KMS-11 (cell line): Measurements from ENCODE around the gene BTN1A1.

Experiments used
- H2AFZ ChIP-seq: fragments of 200-600 bp; sonication (generic); 2 replicates; pipeline ENCODE4 v1.6.1; 2016; ENCODE audit warnings: antibody characterized with exemption, mixed run types, low read depth
- H3K27ac ChIP-seq: fragments of 200-600 bp; sonication (generic); 2 replicates; pipeline ENCODE4 v1.6.1; 2016; ENCODE audit warnings: mild to moderate bottlenecking, mixed run types
- H3K27me3 ChIP-seq: fragments of 200-600 bp; sonication (generic); 2 replicates; pipeline ENCODE4 v1.6.1; 2017; ENCODE audit warnings: mild to moderate bottlenecking, low read depth, mixed run types, moderate library complexity; ENCODE audit not compliant: insufficient read depth
- H3K36me3 ChIP-seq: fragments of 200-600 bp; sonication (generic); 2 replicates; pipeline ENCODE4 v1.6.1; 2017; ENCODE audit warnings: mild to moderate bottlenecking, mixed run types; ENCODE audit not compliant: insufficient read depth
- H3K4me1 ChIP-seq: fragments of 200-600 bp; sonication (generic); 2 replicates; pipeline ENCODE4 v1.6.1; 2016; ENCODE audit warnings: mild to moderate bottlenecking, low read depth, mixed run types; ENCODE audit not compliant: poor library complexity, severe bottlenecking
- H3K4me2 ChIP-seq: fragments of 200-600 bp; sonication (generic); 2 replicates; pipeline ENCODE4 v1.7.0; 2016; ENCODE audit warnings: mild to moderate bottlenecking, mixed run types
- H3K4me3 ChIP-seq: fragments of 200-600 bp; sonication (generic); IDR thresholded peaks from 2 replicates; pipeline ENCODE4 v1.6.1; 2017; ENCODE audit warnings: low read depth, low read length, mixed read lengths; ENCODE audit not compliant: insufficient read depth
- H3K79me2 ChIP-seq: fragments of 200-600 bp; sonication (generic); 2 replicates; pipeline ENCODE4 v1.6.1; 2016; ENCODE audit warnings: low read depth, mixed run types; ENCODE audit not compliant: insufficient read depth
- H3K9ac ChIP-seq: fragments of 200-600 bp; sonication (generic); 2 replicates; pipeline ENCODE4 v1.6.1; 2016; ENCODE audit warnings: mild to moderate bottlenecking, mixed run types
- H4K20me1 ChIP-seq: fragments of 200-600 bp; sonication (generic); 2 replicates; pipeline ENCODE4 v1.6.1; 2016; ENCODE audit warnings: mild to moderate bottlenecking, mixed run types; ENCODE audit not compliant: insufficient read depth
- TF ChIP-seq, protein P1 (sequence below): fragments of 200-600 bp; sonication (generic); conservative IDR thresholded peaks from 2 replicates; pipeline ENCODE4 v1.6.1; 2017; ENCODE audit warnings: low read depth, mild to moderate bottlenecking, antibody characterized with exemption, low read length, moderate library complexity, mixed read lengths

The BTN1A1 gene

DNA sequence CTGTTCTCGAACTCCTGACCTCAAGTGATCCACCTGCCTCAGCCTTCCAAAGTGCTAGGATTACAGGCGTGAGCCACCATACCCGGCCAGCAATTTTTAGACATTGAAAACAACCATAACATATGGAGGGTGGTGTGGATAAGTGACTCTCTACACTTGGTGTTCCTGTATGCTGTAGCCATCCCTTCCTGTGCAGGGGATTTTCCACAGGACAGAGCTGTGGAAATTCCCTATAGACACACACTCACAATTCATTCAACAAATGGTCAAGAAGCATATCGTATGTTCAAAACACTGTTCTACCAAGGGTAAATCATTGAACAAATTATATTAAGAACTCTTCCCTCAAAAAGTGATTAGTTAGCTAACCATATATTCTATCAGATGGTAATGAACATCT is 36.1 kb upstream of the BTN1A1 start:
- no peak overlapping the region for H3K4me2 ChIP-seq
- TF ChIP-seq, protein P1, sequence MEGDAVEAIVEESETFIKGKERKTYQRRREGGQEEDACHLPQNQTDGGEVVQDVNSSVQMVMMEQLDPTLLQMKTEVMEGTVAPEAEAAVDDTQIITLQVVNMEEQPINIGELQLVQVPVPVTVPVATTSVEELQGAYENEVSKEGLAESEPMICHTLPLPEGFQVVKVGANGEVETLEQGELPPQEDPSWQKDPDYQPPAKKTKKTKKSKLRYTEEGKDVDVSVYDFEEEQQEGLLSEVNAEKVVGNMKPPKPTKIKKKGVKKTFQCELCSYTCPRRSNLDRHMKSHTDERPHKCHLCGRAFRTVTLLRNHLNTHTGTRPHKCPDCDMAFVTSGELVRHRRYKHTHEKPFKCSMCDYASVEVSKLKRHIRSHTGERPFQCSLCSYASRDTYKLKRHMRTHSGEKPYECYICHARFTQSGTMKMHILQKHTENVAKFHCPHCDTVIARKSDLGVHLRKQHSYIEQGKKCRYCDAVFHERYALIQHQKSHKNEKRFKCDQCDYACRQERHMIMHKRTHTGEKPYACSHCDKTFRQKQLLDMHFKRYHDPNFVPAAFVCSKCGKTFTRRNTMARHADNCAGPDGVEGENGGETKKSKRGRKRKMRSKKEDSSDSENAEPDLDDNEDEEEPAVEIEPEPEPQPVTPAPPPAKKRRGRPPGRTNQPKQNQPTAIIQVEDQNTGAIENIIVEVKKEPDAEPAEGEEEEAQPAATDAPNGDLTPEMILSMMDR, result no peak
- no peak overlapping the region for H3K9ac ChIP-seq
- no peak overlapping the region for H3K27ac ChIP-seq
- no peaks in the 10 kb centered on the region for H3K27me3 ChIP-seq
- H4K20me1 ChIP-seq, result no peaks in the 10 kb centered on the region
- H3K4me3 ChIP-seq, result no peak overlapping the region
- peaks cover 3% of the 10 kb centered on the region; the same call in 1 of the 2 replicates for H3K36me3 ChIP-seq
- peaks cover 15% of the 10 kb centered on the region for H3K4me1 ChIP-seq
- H2AFZ ChIP-seq, result no peak overlapping the region
- H3K79me2 ChIP-seq, result peaks cover 6% of the 10 kb centered on the region; the same call in 1 of the 2 replicates

DNA sequence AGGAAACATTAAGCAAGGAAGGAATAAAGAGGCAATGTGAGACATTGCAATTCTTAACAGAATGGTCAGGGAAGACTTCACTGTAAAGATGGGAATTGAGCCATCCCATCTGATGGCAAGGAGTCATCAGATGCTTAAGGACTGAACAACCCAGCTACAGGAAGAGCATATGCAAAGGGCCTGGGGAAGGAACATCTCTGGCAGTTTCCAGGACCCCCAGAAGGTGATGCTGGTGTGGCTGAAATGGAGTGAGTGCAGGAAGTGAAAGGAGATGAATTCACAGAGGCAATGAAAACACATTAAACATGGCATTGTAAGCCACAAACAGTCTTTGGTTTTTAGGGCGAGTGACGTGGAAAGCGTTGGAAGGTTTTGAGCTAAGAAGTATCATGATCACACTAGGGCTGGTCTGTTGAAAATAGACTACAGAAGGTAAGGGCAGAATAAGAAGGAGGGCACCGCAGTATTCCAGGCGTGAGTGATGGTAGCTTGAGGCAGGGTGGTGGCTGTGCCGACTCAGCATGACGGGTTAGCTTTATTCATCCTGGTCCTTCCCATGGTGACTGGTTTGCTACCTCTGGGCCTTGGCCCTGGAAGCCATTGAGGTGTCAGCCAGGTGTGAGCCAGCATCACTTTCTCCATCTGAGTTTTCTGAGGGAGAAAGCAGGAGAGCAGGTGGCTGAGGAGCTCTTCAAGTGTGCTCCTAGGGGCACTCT is 35.5 kb upstream of the BTN1A1 start:
- Histone ChIP-seq H3K27ac (no peak overlapping the region), H3K4me3 (no peak overlapping the region), H3K4me1 (peaks cover 12% of the 10 kb centered on the region), H3K9ac (no peak overlapping the region), H3K4me2 (no peak overlapping the region), H3K27me3 (no peaks in the 10 kb centered on the region), H4K20me1 (no peaks in the 10 kb centered on the region), H3K36me3 (peaks cover 3% of the 10 kb centered on the region; the same call in 1 of the 2 replicates), H2AFZ (no peak overlapping the region), H3K79me2 (peaks cover under 1% of the 10 kb centered on the region; the same call in 1 of the 2 replicates)
- TF ChIP-seq, protein P1, result no peak

DNA sequence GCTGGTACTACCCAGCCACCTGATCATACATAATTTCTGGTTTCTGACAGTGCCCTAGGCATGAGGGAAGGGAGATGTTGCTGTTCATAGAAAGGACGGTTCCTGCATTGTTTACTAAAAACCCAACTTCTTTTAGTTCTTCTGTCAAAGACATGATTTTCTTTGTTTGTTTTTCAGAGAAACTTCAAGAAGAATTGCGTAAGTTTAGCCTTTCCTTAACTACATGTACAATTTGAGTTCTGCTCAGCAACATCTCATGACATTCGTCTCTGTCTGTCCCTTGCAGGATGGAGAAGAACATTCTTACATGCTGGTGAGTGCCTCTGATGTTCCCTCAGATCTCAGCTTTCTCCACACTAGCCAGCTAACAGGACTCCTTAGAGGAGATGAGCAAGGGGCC is 34.3 kb upstream of the BTN1A1 start:
- no peak overlapping the region for H3K4me3 ChIP-seq
- peaks cover 12% of the 10 kb centered on the region for H3K4me1 ChIP-seq
- no peak overlapping the region for H2AFZ ChIP-seq
- no peaks in the 10 kb centered on the region for H4K20me1 ChIP-seq
- no peaks in the 10 kb centered on the region for H3K27me3 ChIP-seq
- H3K36me3 ChIP-seq, result peaks cover 3% of the 10 kb centered on the region; the same call in 1 of the 2 replicates
- no peak overlapping the region for H3K9ac ChIP-seq
- no peaks in the 10 kb centered on the region for H3K79me2 ChIP-seq
- TF ChIP-seq, protein P1, result no peak
- no peak overlapping the region for H3K4me2 ChIP-seq
- H3K27ac ChIP-seq, result no peak overlapping the region

DNA sequence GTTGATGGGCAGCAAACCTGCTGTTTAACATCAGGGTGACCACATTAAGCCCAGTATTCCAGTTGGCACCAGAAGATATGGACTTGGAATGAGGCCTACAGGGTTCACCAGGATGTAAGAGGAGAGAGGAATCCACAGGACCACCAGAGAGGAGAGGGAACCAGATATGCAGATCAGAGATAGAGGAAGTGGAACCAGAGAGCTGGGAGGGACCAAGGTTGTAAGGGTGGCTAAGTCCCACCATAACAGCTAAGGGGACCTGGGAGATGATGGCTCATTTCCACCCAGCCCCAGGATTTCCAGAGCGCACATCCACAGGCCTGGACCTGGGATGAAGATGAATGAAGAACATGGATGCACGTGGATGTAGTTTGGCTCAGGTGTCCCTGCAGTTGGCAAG is 31.3 kb upstream of the BTN1A1 start:
- Histone ChIP-seq H2AFZ (no peak overlapping the region), H3K4me3 (no peak overlapping the region), H3K27me3 (no peaks in the 10 kb centered on the region), H3K4me1 (peaks cover 17% of the 10 kb centered on the region), H4K20me1 (no peaks in the 10 kb centered on the region), H3K27ac (no peak overlapping the region), H3K9ac (no peak overlapping the region), H3K4me2 (no peak overlapping the region), H3K79me2 (no peaks in the 10 kb centered on the region), H3K36me3 (peaks cover 3% of the 10 kb centered on the region; the same call in 1 of the 2 replicates)
- TF ChIP-seq, protein P1, result no peak
